Retinal pigment epithelial cell (primary cell): ENCODE results near the gene ADGRG1.
A peak's percentile ranks its signal among the peaks of the same experiment; 100 is the strongest.

Experiments
- DNase-seq: peaks from one replicate; pipeline ENCODE4 v3.0.0-alpha.2; 2010; ENCODE audit warnings: low read depth
- H3K4me3 ChIP-seq: 2 replicates; pipeline ENCODE4 v1.5.1; 2011; ENCODE audit warnings: mild to moderate bottlenecking, low read length, control low read depth, moderate library complexity
- TF ChIP-seq, protein P1 (sequence below): conservative IDR thresholded peaks from 2 replicates; pipeline ENCODE4 v1.5.1; 2011; ENCODE audit warnings: low read depth, low read length, control low read depth, inconsistent platforms

ADGRG1 gene

DNA sequence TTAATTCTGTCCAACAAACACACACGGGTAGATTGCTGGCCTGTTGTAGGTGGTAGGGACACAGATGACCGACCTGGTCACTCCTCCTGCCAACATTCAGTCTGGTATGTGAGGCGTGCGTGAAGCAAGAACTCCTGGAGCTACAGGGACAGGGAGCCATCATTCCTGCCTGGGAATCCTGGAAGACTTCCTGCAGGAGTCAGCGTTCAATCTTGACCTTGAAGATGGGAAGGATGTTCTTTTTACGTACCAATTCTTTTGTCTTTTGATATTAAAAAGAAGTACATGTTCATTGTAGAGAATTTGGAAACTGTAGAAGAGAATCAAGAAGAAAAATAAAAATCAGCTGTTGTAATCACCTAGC is 36.2 kb downstream of the ADGRG1 start:
- H3K4me3 ChIP-seq = no peak overlapping the region
- TF ChIP-seq, protein P1, sequence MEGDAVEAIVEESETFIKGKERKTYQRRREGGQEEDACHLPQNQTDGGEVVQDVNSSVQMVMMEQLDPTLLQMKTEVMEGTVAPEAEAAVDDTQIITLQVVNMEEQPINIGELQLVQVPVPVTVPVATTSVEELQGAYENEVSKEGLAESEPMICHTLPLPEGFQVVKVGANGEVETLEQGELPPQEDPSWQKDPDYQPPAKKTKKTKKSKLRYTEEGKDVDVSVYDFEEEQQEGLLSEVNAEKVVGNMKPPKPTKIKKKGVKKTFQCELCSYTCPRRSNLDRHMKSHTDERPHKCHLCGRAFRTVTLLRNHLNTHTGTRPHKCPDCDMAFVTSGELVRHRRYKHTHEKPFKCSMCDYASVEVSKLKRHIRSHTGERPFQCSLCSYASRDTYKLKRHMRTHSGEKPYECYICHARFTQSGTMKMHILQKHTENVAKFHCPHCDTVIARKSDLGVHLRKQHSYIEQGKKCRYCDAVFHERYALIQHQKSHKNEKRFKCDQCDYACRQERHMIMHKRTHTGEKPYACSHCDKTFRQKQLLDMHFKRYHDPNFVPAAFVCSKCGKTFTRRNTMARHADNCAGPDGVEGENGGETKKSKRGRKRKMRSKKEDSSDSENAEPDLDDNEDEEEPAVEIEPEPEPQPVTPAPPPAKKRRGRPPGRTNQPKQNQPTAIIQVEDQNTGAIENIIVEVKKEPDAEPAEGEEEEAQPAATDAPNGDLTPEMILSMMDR = no peak
- DNase-seq = no peak

DNA sequence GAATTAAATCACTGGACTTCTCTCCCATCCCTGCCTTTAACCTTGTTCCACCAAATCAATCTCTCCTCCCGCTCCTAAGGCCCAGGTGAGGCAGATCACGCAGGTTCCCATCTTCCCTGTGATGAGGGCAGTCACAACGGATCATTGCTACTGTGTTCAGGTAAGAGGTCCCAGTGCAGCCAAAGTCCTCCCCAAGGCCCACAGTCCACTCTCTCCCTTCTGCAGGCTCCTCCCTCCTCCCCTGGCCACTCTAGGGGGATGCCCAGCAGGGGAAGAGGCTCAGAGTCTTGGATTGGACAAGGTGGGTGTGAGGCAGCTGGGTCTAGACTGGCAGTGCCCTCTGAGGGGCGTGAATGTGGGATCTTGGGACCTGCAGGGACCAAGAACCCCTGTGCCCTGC is 37.1 kb downstream of the ADGRG1 start:
- H3K4me3 ChIP-seq = no peak overlapping the region
- TF ChIP-seq, protein P1 = no peak
- DNase-seq = no peak

DNA sequence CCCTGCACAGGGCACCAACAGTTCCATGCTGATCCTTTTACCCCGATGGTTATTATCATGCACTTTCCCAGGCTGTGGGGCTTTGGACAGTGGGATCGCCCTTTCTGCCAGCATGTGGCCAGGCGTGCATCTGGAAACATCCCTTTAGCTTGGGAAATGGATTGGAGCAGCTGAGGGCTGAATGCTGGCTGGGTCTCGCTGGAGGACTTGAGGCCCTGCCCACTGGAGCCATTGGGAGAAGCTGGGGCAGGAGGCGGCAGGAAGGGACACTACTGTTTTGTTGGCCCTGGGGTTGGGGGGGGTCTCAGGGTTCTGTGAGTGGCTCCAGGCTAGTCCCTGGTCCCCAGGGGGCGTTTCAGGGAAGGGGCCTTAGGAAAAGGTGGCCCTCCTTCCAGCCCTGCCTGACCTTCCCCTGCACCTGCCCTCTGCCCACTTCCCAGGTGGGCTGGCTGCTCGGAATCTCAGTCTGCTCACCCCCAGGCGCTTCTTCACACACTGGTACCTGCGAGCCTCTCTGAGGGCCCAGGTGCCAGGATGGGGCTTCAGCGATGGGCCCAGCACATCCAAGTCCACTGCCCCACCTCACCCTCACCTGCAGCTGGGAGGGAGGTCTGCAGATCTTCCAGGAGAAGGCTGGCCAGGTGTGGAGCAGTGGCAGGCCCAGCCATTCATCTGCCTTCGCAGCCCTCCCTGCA is 38.1 kb downstream of the ADGRG1 start:
- TF ChIP-seq, protein P1 = no peak
- DNase-seq = no peak
- H3K4me3 ChIP-seq = no peak overlapping the region

DNA sequence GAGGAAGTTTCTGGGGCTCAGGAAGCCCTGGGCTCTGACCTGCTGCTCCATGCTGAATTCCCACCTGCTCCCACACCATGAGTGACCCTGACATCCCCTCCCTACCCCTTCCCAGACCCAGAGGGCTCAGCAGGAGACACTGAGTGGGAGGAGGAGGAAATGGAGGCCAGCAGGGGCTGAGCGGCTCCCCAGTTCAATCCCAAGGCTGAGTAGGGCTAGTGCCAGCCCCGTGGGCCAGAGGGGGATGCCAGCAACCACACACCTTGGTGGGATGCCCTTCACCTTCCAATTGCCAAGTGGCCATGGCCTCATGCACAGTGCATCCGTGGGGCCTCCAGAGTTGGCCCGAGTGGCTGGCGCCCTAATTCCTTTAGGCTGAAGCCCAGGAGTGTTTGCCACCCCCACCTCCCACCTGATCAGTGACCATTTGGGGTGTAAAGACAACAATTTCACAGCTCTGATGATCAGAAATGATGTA is 38.7 kb downstream of the ADGRG1 start:
- TF ChIP-seq, protein P1 = no peak
- no peak overlapping the region for H3K4me3 ChIP-seq
- DNase-seq = no peak

DNA sequence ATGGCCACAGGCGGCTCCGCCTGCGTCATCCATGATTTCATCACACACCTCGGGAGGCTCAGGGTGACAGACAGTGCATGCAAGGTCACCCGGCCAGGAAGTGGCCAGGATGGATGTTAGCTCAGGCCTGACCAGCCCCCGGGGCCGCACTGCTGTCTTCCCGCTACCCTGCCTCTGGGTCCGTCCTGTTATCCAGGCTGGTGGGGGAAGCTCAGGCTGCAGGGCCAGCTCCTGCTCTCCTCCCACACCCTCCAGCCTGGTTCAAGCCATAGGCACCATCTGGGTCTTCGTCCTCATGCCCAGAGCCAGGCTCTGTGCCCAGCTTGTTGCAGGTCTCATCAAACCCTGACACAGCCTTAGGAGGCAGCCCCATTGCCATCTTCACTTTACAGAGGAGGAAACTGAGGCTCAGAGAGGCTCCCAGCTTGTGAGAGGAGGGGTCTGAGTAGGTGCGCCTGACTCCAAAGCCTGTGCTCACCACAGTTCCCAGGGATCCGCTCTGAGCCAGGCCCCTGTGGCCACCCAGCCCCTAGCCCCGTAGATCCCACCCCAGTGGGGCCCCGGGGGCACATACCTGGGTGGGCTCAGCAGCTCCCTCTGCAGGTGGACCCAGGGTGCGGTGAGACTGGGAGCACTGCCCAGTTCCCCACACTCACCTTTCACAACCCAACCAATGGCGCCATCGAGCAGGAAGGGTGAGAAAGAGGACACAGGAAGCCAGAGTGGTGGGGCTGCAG is 39.3 kb downstream of the ADGRG1 start:
- no peak overlapping the region for H3K4me3 ChIP-seq
- DNase-seq = no peak
- TF ChIP-seq, protein P1 = peak; percentile 33

DNA sequence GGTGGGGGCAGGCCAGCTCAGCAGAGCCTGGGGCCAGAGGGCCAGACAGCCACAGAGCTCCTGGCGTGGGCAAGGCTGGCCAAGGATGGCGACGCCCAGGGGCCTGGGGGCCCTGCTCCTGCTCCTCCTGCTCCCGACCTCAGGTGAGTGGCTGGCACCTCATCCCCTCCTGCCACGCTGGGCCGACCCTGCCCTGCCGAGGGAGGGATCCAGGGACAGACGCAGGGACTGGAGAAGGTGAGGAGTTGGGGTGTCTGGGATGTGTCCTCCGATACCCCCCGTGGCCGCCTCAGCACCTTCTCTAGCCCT is 39.8 kb downstream of the ADGRG1 start, which contains the start of gene ADGRG3:
Gene ADGRG3 (plus strand): TSS at position 44 of the 309 bp plus-strand sequence. CDS start 42 bp downstream, at position 86.
- DNase-seq = no peak
- no peak within 1 kb of the TSS for H3K4me3 ChIP-seq
- TF ChIP-seq, protein P1 = no peak
